ENCODE results near the gene DCLK2. TPM values are rescaled to one million over a fixed set of nuclear protein-coding genes. Genes with fewer than 3 reads are reported as not detected.

Gene DCLK2
- total RNA-seq, 1 experiment from 2014 or later: 2.7 TPM

DNA sequence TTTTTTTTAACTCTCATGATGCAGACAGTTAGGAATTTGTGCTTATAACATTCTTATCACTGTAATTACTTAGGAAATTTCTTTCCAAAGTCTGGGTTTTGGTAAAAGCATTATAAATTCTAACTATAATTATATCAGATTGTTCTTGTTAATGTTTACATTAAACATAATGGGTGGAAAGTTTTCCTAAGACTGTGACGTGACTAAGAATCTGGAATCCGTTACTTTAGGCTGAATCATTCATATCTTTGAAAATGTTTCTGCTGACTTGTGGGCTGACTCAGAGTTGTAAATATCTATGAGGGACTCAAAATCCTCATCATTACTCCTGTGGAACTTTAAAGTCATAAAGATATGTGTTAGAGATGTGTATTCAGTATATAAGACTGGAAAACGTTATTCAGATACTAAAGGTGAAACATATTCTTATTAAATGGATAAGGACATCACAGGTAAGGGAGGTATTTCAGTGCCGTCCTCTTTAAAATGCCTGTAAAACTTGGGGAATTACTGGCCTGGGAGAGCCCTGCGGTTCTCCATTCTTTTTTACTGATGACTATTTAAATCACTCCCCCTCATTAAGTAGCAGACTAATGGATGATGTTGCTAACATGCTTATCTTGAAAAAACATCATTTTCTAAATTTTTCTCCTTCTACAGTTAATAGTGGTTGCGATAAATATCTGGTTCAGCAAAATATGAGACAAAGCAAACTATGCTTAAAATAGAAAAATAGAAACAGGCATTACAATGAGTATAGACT lies 159.0 kb downstream of the DCLK2 start (continued):
- no peak for TF ChIP-seq EGR1 (IDR thresholded peaks at IDR 0.05; ENCODE audit: low read depth)
- TF ChIP-seq, protein P1, sequence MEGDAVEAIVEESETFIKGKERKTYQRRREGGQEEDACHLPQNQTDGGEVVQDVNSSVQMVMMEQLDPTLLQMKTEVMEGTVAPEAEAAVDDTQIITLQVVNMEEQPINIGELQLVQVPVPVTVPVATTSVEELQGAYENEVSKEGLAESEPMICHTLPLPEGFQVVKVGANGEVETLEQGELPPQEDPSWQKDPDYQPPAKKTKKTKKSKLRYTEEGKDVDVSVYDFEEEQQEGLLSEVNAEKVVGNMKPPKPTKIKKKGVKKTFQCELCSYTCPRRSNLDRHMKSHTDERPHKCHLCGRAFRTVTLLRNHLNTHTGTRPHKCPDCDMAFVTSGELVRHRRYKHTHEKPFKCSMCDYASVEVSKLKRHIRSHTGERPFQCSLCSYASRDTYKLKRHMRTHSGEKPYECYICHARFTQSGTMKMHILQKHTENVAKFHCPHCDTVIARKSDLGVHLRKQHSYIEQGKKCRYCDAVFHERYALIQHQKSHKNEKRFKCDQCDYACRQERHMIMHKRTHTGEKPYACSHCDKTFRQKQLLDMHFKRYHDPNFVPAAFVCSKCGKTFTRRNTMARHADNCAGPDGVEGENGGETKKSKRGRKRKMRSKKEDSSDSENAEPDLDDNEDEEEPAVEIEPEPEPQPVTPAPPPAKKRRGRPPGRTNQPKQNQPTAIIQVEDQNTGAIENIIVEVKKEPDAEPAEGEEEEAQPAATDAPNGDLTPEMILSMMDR (IDR thresholded peaks at IDR 0.05 in 2 of 3, conservative IDR thresholded peaks at IDR 0.05 in 1 of 3; ENCODE audit: borderline replicate concordance in 1 of 3, insufficient read depth in 1 of 3, low read depth in 2 of 3, low read length in 2 of 3): no peak
- TF ChIP-seq POLR2AphosphoS5 (IDR thresholded peaks at IDR 0.05; ENCODE audit: low read depth, low read length): no peak
- TF ChIP-seq ZNF274 (IDR thresholded peaks at IDR 0.05; ENCODE audit: low read depth, low read length): no peak
- no peak for TF ChIP-seq CBX3 (IDR thresholded peaks at IDR 0.05; ENCODE audit: low read depth)
- peak; percentile 55 for TF ChIP-seq FOSL1 (IDR thresholded peaks at IDR 0.05; ENCODE audit: low read depth)
- no peak for TF ChIP-seq ELF1 (IDR thresholded peaks at IDR 0.05; ENCODE audit: borderline replicate concordance, low read depth)
- peak; percentile 34; the same call in 1 of the 2 replicates for TF ChIP-seq JUND (IDR thresholded peaks at IDR 0.05)

DNA sequence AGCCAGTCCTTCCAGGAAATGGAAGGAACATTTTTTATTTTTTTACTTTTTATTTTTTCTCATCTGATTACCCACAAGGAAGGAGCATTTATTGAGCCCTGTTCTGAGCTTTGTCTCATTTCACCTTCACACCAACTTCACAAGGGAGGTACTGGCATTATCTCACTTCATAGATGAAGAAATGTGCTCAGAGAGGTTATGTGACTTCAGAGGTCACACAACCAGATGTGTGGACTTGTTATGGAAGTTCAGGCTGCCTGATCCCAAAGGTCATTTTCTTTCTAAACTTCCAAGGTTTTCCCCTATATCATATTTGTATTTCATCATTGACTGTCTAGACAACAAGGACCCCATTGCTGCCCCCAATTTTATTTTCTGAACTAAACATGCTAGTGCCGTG lies 160.3 kb downstream of the DCLK2 start:
- no TSS peak for BruUV-seq (replicated peaks)
- TF ChIP-seq POLR2AphosphoS5 (IDR thresholded peaks at IDR 0.05; ENCODE audit: low read depth, low read length) (no peak), ZFX (IDR thresholded peaks at IDR 0.05) (no peak), ELF1 (IDR thresholded peaks at IDR 0.05; ENCODE audit: borderline replicate concordance, low read depth) (no peak), EZH2phosphoT487 (IDR thresholded peaks at IDR 0.05; ENCODE audit: borderline replicate concordance) (no peak), POLR2A (IDR thresholded peaks at IDR 0.05; ENCODE audit: borderline replicate concordance, extremely low read depth, insufficient read depth, insufficient read length) (no peak), ZNF274 (IDR thresholded peaks at IDR 0.05; ENCODE audit: low read depth, low read length) (no peak), SRF (IDR thresholded peaks at IDR 0.05; ENCODE audit: low read depth) (no peak), EZH2 (IDR thresholded peaks at IDR 0.05) (no peak), CBX3 (IDR thresholded peaks at IDR 0.05; ENCODE audit: low read depth) (no peak), TCF7L2 (IDR thresholded peaks at IDR 0.05; ENCODE audit: borderline replicate concordance, extremely low read depth, insufficient read depth, insufficient read length) (no peak), YY1 (IDR thresholded peaks at IDR 0.05; ENCODE audit: extremely low read depth, insufficient replicate concordance, low read depth, low read length) (no peak)
- TF ChIP-seq, protein P2, sequence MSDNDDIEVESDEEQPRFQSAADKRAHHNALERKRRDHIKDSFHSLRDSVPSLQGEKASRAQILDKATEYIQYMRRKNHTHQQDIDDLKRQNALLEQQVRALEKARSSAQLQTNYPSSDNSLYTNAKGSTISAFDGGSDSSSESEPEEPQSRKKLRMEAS (IDR thresholded peaks at IDR 0.05): no peak
- TF ChIP-seq, protein P3, sequence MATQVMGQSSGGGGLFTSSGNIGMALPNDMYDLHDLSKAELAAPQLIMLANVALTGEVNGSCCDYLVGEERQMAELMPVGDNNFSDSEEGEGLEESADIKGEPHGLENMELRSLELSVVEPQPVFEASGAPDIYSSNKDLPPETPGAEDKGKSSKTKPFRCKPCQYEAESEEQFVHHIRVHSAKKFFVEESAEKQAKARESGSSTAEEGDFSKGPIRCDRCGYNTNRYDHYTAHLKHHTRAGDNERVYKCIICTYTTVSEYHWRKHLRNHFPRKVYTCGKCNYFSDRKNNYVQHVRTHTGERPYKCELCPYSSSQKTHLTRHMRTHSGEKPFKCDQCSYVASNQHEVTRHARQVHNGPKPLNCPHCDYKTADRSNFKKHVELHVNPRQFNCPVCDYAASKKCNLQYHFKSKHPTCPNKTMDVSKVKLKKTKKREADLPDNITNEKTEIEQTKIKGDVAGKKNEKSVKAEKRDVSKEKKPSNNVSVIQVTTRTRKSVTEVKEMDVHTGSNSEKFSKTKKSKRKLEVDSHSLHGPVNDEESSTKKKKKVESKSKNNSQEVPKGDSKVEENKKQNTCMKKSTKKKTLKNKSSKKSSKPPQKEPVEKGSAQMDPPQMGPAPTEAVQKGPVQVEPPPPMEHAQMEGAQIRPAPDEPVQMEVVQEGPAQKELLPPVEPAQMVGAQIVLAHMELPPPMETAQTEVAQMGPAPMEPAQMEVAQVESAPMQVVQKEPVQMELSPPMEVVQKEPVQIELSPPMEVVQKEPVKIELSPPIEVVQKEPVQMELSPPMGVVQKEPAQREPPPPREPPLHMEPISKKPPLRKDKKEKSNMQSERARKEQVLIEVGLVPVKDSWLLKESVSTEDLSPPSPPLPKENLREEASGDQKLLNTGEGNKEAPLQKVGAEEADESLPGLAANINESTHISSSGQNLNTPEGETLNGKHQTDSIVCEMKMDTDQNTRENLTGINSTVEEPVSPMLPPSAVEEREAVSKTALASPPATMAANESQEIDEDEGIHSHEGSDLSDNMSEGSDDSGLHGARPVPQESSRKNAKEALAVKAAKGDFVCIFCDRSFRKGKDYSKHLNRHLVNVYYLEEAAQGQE (IDR thresholded peaks at IDR 0.05; ENCODE audit: low read depth): no peak

More for the DNA sequence above, 160.3 kb downstream of the DCLK2 start:
- Histone ChIP-seq H2AFZ (ENCODE audit: low read depth, low read length, poor library complexity, severe bottlenecking) (no peak overlapping the region), H3K9me2 (ENCODE audit: insufficient read depth) (no peaks in the 10 kb centered on the region), H3K79me2 (ENCODE audit: insufficient read depth, low read length) (no peaks in the 10 kb centered on the region), H3K27me3 (ENCODE audit: insufficient read depth, low read length) (no peaks in the 10 kb centered on the region), H3K9me3 (ENCODE audit: control insufficient read depth in 1 of 2, insufficient read depth in 1 of 2, low read depth in 1 of 2, low read length in 2 of 2) (no peaks in the 10 kb centered on the region), H3K9ac (ENCODE audit: low read length) (no peak overlapping the region), H3K4me3 (replicated peaks in 1 of 2; ENCODE audit: low read depth in 1 of 2, low read length in 2 of 2) (no peak overlapping the region), H3K27ac (ENCODE audit: low read depth, low read length) (no peak overlapping the region), H3K36me3 (ENCODE audit: control insufficient read depth in 1 of 2, insufficient read depth in 2 of 2, low read length in 2 of 2) (no peaks in the 10 kb centered on the region), H3K4me1 (ENCODE audit: control insufficient read depth in 1 of 2, insufficient read depth in 2 of 2, low read length in 2 of 2) (peaks cover 0 to 14% of the 10 kb centered on the region in 2 experiments; a peak in 3 of 4 replicates), H3K4me2 (ENCODE audit: low read length) (no peak overlapping the region), H4K20me1 (ENCODE audit: insufficient read depth) (no peaks in the 10 kb centered on the region)
- ChIA-PET POLR2A (no interaction called here), RAD21 (ENCODE audit: low non-redundant PET in 1 of 2, low total read pairs in 2 of 2, uncharacterized antibody in 2 of 2, unreplicated experiment in 2 of 2) (no interaction called here), CTCF (no interaction called here)
- no peak for DNase-seq (ENCODE audit: low read depth, low spot score)
- intact Hi-C loops (cut with micrococcal nuclease): no loop called here
- ATAC-seq: no peak

All from HCT116 (cell line).